ENCODE results near the gene ANO1.

DNA sequence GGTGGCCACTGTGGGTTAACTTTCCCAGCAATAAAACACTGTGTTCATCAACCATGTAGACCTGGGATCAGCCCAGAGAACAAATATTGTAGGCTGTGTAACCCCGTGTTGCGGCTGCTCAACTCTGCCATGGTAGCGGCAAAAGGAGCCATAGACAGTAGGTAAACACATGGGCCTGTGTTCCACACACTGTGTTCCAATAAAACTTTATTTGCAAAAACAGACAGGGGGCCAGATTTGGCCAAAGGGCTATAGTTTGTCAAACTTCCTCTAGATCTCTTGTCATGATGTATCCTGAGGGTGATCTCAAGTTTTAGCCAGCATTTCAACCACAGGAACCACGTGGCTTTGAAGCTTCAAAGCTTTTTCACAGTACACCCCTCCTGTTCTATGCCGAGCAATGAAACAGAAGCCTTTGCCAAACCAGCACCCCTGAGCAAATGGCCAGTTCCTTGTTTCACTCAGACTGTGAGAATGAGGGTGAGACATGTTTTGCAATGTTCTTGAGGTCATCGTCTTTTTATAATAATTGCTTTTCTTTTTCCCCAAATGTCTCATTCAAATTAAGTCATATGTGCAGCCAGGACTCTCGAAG, 75.1 kb downstream of the ANO1 start:
- TF ChIP-seq, protein P1, sequence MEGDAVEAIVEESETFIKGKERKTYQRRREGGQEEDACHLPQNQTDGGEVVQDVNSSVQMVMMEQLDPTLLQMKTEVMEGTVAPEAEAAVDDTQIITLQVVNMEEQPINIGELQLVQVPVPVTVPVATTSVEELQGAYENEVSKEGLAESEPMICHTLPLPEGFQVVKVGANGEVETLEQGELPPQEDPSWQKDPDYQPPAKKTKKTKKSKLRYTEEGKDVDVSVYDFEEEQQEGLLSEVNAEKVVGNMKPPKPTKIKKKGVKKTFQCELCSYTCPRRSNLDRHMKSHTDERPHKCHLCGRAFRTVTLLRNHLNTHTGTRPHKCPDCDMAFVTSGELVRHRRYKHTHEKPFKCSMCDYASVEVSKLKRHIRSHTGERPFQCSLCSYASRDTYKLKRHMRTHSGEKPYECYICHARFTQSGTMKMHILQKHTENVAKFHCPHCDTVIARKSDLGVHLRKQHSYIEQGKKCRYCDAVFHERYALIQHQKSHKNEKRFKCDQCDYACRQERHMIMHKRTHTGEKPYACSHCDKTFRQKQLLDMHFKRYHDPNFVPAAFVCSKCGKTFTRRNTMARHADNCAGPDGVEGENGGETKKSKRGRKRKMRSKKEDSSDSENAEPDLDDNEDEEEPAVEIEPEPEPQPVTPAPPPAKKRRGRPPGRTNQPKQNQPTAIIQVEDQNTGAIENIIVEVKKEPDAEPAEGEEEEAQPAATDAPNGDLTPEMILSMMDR (IDR thresholded peaks at IDR 0.05 in 4 of 5, conservative IDR thresholded peaks at IDR 0.05 in 1 of 5), result no peak
- TF ChIP-seq POLR2A (IDR thresholded peaks at IDR 0.05), result no peak
